ENCODE data around the gene RRM2. TPM values are rescaled to one million over a fixed set of nuclear protein-coding genes. Genes with fewer than 3 reads are reported as not detected.

RRM2 gene
- total and polyA plus RNA-seq, 2 of the 4 experiments (the other 2 are of a cell fraction): 53.6 to 68.5 TPM

- no peak for TF ChIP-seq RAD21 (IDR thresholded peaks at IDR 0.05; ENCODE audit: low read length)
- no peak for TF ChIP-seq CEBPB (IDR thresholded peaks at IDR 0.05; ENCODE audit: low read depth, low read length)
- no peak for TF ChIP-seq NFE2L2 (IDR thresholded peaks at IDR 0.05; ENCODE audit: low read depth, low read length)
- no peak for TF ChIP-seq RCOR1 (IDR thresholded peaks at IDR 0.05; ENCODE audit: insufficient replicate concordance, low read length)
- no peak for TF ChIP-seq MXI1 (IDR thresholded peaks at IDR 0.05; ENCODE audit: borderline replicate concordance, low read depth, low read length)
- TF ChIP-seq MAFK (IDR thresholded peaks at IDR 0.05; ENCODE audit: low read depth, low read length): no peak
- no peak for TF ChIP-seq FOS (IDR thresholded peaks at IDR 0.05; ENCODE audit: low read depth, low read length)
- no peak for TF ChIP-seq BHLHE40 (IDR thresholded peaks at IDR 0.05; ENCODE audit: low read depth, low read length)
- TF ChIP-seq ELK1 (IDR thresholded peaks at IDR 0.05; ENCODE audit: borderline replicate concordance, low read depth, low read length): no peak
- TF ChIP-seq SMC3 (IDR thresholded peaks at IDR 0.05; ENCODE audit: low read depth, low read length): no peak
- TF ChIP-seq POLR2A (IDR thresholded peaks at IDR 0.05; ENCODE audit: low read depth, low read length): no peak
- no peak for TF ChIP-seq CHD1 (IDR thresholded peaks at IDR 0.05; ENCODE audit: low read depth, low read length)
- no peak for TF ChIP-seq USF2 (IDR thresholded peaks at IDR 0.05; ENCODE audit: low read depth, low read length)
- dilution Hi-C loops (cut with HindIII; ENCODE audit: low sequenced_read_pairs, unreplicated experiment): no loop called here
- no TSS peak for BruUV-seq (replicated peaks)
- DNase-seq: no peak
- Histone ChIP-seq H3K18ac (ENCODE audit: low read depth, low read length) (no peak overlapping the region), H3K9ac (ENCODE audit: low read depth, low read length) (no peak overlapping the region), H3K9me1 (ENCODE audit: insufficient read depth, low read length) (no peaks in the 10 kb centered on the region; the same call in 1 of the 2 replicates), H3K27me3 (ENCODE audit: control insufficient read depth, insufficient read depth, low read length) (peaks cover 66% of the 10 kb centered on the region), H2AK9ac (replicated peaks; ENCODE audit: low read depth, low read length, poor library complexity) (no peak overlapping the region), H3K23ac (ENCODE audit: low read depth, low read length) (no peak overlapping the region), H3K27ac (ENCODE audit: insufficient read depth, low read length) (no peak overlapping the region), H3K4me3 (ENCODE audit: insufficient read depth, low read depth, low read length) (no peak overlapping the region; the same call in 1 of the 2 replicates), H3K4me1 (ENCODE audit: control insufficient read depth, insufficient read depth, low read length) (0 out of 2 replicates have a peak, but pooled peaks cover 2% of the 10 kb centered on the region), H2BK120ac (ENCODE audit: low read depth, low read length) (no peak overlapping the region), H2BK20ac (ENCODE audit: low read depth, low read length) (no peak overlapping the region), H2BK15ac (ENCODE audit: low read depth, low read length) (no peak overlapping the region), H2AFZ (replicated peaks; ENCODE audit: low read length, poor library complexity) (peak overlapping the region; percentile 25), H2BK5ac (ENCODE audit: low read depth, low read length, poor library complexity, severe bottlenecking) (no peak overlapping the region), H3K36me3 (ENCODE audit: control insufficient read depth, insufficient read depth, low read length) (no peaks in the 10 kb centered on the region), H3K79me1 (ENCODE audit: low read depth in 1 of 2, low read length in 2 of 2) (no peaks in the 10 kb centered on the region), H4K8ac (ENCODE audit: low read depth in 2 of 2, low read length in 2 of 2) (no peak overlapping the region), H4K91ac (ENCODE audit: insufficient read depth, low read depth, low read length) (no peak overlapping the region), H4K20me1 (ENCODE audit: insufficient read depth, low read length) (0 out of 2 replicates have a peak, but pooled peaks cover 3% of the 10 kb centered on the region), H3K14ac (replicated peaks; ENCODE audit: low read depth, low read length) (no peak overlapping the region), H4K5ac (ENCODE audit: low read depth, low read length) (no peak overlapping the region), H3K9me3 (ENCODE audit: control insufficient read depth, insufficient read depth, low read length) (no peaks in the 10 kb centered on the region), H3K56ac (ENCODE audit: extremely low read depth, insufficient read depth, low read length) (no peak overlapping the region), H2AK5ac (ENCODE audit: low read depth, low read length) (no peak overlapping the region), H3K4ac (ENCODE audit: low read depth, low read length) (no peak overlapping the region), H3K4me2 (ENCODE audit: low read depth, low read length) (no peak overlapping the region)
- intact Hi-C loops (cut with micrococcal nuclease): no loop called here
- in situ Hi-C loops (cut with MboI; ENCODE audit: low sequenced_read_pairs): no loop called here
- CTCF ChIA-PET: no interaction called here
- ATAC-seq (ENCODE audit: low read depth): no peak
- 0% methylated on average over 8 of the region's 45 CpGs; no CpG with 5 or more reads in 1 of the 2 experiments for WGBS, 2 experiments (ENCODE audit: extremely low coverage in 2 of 2, insufficient read length in 1 of 2)
- POLR2A ChIA-PET (ENCODE audit: unreplicated experiment): no interaction called here
Measured at GRCh38 chr2:10080536-10081304, 41.8 kb upstream of the RRM2 start.
